Amygdala (tissue), 56 donors: Measurements from ENCODE around the gene DDAH2.

Experiments
- DNase-seq, 56 donors: peaks; one replicate each; lab custom pipeline; 2025; lab: John Stamatoyannopoulos, UW

DDAH2 gene, protein sequence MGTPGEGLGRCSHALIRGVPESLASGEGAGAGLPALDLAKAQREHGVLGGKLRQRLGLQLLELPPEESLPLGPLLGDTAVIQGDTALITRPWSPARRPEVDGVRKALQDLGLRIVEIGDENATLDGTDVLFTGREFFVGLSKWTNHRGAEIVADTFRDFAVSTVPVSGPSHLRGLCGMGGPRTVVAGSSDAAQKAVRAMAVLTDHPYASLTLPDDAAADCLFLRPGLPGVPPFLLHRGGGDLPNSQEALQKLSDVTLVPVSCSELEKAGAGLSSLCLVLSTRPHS

DNA sequence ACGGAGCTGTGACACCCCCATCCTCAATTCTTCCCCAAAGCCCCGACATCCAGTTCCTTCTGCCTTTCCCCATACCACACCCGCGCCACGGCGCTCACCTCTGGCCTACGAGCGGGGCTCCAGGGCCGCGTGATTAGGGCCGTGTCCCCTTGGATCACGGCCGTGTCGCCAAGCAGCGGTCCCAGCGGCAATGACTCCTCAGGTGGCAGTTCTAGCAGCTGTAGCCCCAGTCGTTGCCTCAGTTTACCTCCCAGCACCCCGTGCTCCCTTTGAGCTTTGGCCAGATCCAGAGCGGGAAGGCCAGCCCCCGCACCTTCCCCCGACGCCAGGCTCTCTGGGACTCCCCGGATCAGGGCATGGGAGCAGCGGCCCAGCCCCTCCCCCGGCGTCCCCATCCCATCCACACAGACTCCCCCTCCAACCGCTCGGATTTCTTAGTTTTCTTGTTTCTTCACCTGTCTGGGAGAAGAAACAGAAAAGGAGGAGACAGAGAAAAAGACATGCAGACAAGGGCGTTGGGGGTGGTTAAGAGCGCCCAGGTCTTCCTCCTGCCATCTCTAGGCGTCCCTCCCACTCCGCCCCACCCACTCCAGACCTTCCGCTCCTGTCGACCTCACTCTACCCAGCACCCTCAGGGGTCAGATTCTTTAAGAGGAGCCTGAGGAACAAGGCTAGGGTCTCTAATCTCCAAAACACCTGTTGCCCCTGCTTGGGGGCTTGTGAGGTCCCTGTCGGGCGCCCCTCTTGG is at the start of gene DDAH2:
Gene DDAH2 (minus strand): TSS at position 533 of the 748 bp plus-strand sequence. CDS start 138 bp downstream, at position 395.
- peak in 1 of 56 donors; percentile 52 for DNase-seq

GRCh38 chr6:31778193-31778592 is 49.1 kb upstream of the DDAH2 start:
- DNase-seq, result no peak

GRCh38 chr6:31777667-31778050 is 48.6 kb upstream of the DDAH2 start:
- no peak for DNase-seq

- peak in 15 of 56 donors; percentile 3 to 94 (median 33) for DNase-seq
Observed at GRCh38 chr6:31776989-31777666, 48.0 kb upstream of the DDAH2 start, which contains the start of gene VWA7. VWA7 (minus strand) TSS chr6:31777328; CDS start chr6:31776779, 549 bp downstream.

DNA sequence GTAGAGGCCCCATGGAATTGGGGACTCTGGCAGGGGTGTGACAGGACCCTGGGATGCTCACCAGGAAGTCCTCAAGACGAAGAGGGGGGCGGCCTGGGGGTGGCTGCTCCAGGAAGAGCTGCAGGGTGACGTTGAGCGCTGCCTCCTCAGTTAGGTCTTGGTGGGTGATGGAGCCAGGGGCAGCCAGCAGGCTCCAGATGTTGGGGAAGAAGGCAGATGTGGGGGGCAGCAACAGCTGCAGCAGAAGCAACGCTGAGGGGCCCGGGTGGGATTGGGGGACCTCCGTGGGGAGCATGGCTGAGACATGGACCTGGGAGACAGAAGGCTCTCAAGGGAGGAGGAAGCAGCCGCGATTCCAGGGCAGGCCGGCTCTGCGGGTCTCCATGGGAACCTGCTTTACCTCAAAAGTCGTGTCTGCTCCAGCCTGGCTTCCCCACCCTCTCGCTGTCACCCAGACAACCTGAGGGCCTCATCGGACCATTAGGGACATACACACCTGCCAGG is 47.4 kb upstream of the DDAH2 start:
- DNase-seq, result peak in 5 of 56 donors; percentile 20 to 71 (median 23)

- no peak for DNase-seq
Observed at GRCh38 chr6:31775633-31776484, 46.8 kb upstream of the DDAH2 start.

GRCh38 chr6:31775184-31775583 is 46.1 kb upstream of the DDAH2 start:
- DNase-seq, result no peak

DNA sequence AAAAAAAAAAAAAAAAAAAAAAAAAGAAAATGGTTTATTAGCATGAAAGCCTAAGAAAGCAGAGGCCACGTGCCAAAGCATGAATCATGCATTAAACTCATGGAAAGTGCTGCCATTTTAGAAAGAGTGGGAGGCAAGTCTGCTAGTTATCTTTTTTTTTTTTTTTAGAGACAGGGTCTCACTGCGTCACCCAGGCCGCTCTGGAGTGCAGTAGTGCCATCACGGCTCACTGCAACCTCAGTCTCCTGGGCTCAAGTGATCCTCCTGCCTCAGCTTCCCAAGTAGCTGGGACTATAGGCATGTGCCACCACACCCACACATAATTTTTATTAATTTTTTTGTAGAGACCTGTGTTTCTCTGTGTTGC is 42.9 kb upstream of the DDAH2 start:
- no peak for DNase-seq

- no peak for DNase-seq
Observed at GRCh38 chr6:31770860-31771259, 41.8 kb upstream of the DDAH2 start.

- DNase-seq, result peak in 5 of 56 donors; percentile 13 to 27 (median 23)
Observed at GRCh38 chr6:31769684-31770371, 40.7 kb upstream of the DDAH2 start.

- DNase-seq, result peak in 1 of 56 donors; percentile 29
Observed at GRCh38 chr6:31768363-31769257, 39.5 kb upstream of the DDAH2 start.

DNA sequence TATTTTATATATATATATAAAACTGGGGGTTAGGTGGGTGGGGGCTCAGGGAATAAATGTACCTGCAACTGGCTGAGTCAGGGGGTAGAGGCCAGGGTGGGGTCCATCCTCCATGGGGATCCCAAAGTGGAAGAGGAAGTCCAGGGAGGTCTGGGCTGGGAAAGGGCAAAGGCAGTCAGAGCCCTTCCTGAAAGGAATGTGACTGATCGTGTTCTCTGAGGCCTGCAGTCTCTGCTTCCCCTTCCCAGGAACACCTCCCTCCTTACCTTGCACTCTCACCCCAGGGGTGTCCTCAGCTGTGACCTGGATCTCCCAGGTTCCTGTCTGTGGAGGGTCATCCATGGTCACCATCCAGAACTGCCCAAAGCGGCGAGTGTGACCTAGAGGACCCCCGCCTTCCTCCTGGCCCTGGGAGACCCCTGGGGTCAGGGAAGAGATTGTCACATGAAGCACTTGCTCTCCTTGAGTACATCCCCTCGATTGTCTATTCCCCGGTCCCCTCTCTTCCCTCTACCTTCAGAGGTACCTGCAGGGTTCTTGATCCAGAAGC is 38.1 kb upstream of the DDAH2 start:
- DNase-seq, result no peak

DNA sequence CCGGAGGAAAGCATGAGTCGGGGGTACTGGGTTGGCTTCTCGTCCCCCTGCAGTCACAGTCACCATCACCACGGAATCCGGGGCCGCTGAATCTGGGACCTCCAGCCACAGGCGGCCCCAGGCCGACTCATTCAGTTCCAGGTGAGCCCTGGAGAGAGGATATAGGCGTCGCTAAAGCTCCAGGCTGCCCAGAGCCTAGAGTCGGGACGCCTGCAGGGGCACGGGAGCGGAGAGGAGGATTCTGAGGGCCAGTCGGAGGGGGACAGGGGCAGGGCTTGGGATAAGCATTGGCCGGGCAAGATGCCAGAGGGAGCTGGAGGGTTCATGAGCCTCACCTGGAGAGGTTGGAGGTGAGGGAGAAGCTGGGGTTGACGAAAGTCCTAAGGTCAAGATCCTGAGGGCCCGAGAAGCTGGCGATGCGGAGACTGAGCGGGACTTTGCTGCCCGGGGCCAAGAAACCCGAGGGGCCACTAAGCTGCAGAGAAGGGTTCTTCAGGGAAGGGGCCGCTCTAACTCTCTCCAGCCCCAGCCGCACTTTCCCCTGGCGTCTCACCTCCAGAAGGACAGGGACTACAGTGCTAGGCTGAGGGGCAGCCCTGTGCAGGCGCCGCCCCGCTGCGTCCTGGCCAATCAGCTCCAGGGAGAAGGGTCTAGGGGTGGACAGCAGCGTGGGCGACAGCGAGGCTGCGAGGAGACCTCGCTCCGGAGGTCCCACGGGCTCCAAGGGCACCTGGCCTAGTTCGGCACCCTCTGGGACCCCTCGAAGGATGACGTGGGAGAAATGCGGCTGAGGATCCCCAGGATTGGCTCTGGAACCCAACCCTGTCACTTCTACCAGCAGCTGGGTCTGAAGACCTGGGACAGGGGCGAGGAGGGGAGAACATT is 37.1 kb upstream of the DDAH2 start:
- no peak for DNase-seq

GRCh38 chr6:31765559-31765909 is 36.4 kb upstream of the DDAH2 start:
- no peak for DNase-seq

GRCh38 chr6:31764198-31764597 is 35.1 kb upstream of the DDAH2 start:
- DNase-seq, result no peak

DNA sequence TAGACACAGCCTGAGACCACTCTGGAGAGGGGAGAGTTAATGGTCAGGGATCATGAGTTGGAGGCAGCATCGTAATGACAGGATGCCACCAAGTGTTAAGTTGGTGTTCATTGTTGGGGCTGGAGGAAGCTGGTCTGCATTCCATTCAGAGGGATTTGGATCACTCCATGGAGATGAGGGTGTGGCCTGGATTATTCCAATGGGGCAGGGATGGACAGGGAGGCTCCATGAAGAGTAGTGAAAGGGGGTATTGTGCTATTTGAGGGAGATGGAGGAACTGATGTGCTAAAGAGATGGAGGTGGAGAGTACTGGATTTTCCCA is 34.5 kb upstream of the DDAH2 start:
- DNase-seq, result peak in 7 of 56 donors; percentile 5 to 27 (median 19)

- DNase-seq, result no peak
Observed at GRCh38 chr6:31762878-31763618, 33.9 kb upstream of the DDAH2 start.
